ENCODE measurements around the gene CLDN34.

The CLDN34 gene

GRCh38 chrX:10017872-10018271 is 50.7 kb downstream of the CLDN34 start:
- no peak for DNase-seq
